Cardiac septum (tissue), 1 donor: ENCODE measurements around the gene HEATR1. TPM values are rescaled to one million over a fixed set of nuclear protein-coding genes. Genes with fewer than 3 reads are reported as not detected.
A peak's percentile ranks its signal among the peaks of the same experiment; 100 is the strongest.

Experiments used
- DNase-seq: peaks from one replicate; pipeline ENCODE4 v3.0.0-alpha.2; 2020; ENCODE audit warnings: low spot score
- intact Hi-C: fragments of 100-400 bp; cut with DNase I; formaldehyde crosslinking; loops from one replicate; pipeline ENCODE4 v1.14.0; 2022
- total RNA-seq: library from RNA; stranded (reverse); fragmentation: NEBNext Ultra II Directional; extraction: Animal tissue kit (Norgen Biotek cat#: 25700); gene quantifications from one replicate; pipeline ENCODE4 v1.2.1, GENCODE V29; 2021
- donor health status: DM: no; HTN: no; CAD: no.

The HEATR1 gene
- total RNA-seq, 1 donor from 2014 or later = 12.6 TPM

DNA sequence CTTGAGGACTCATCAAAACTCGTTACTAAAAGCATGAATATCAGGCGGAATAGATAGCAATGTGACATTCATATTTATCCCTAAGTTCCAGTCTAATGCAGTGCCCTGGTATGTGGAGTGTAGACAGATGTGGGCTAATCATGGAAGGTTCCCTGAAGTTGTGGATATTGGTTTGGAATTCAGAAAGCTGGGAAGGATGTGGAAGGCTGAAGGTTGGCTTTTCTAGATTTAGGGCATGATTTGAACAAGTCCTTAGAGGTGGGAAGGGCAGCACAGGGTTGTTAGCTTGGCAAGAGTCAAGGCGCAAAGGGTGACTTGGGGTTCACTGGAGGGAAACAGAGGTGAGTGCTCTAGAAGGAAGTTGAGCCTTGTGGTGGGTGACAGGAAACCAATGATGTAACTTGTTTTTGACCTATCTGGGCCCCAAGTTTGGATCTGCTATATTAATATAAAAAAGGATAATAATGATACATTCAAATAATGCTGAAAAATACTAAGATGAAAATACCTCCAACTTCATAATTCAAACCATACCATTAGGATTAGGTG, 58.6 kb downstream of the HEATR1 start:
- intact Hi-C loops = no loop called here
- DNase-seq = no peak

GRCh38 chr1:236543065-236543669, 61.1 kb downstream of the HEATR1 start:
- intact Hi-C loops = no loop called here
- DNase-seq = no peak

DNA sequence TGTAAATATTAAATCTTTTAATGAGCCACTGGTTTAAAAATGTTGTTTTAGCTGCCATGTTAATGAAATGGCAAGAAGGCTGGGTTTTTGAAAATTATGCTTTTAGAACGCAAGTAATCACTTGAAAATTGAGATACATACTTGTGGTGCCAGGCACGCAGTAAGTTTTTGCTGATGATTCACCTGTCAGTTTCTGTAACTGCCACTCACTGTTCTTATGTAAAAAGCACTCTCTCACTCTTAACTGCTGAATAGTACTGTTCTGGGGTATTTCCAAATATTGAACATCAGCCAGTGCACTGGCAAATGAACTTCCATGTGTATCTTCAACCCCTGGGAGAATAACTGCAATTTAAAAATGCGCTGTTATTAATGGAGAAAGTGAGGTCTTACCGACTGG, 62.6 kb downstream of the HEATR1 start:
- intact Hi-C loops = no loop called here
- DNase-seq = no peak

- no peak for DNase-seq
- intact Hi-C loops = no loop called here
Measured at GRCh38 chr1:236540813-236541465, 63.4 kb downstream of the HEATR1 start.

GRCh38 chr1:236536540-236536939, 67.8 kb downstream of the HEATR1 start:
- DNase-seq = no peak
- intact Hi-C loops = no loop called here

DNA sequence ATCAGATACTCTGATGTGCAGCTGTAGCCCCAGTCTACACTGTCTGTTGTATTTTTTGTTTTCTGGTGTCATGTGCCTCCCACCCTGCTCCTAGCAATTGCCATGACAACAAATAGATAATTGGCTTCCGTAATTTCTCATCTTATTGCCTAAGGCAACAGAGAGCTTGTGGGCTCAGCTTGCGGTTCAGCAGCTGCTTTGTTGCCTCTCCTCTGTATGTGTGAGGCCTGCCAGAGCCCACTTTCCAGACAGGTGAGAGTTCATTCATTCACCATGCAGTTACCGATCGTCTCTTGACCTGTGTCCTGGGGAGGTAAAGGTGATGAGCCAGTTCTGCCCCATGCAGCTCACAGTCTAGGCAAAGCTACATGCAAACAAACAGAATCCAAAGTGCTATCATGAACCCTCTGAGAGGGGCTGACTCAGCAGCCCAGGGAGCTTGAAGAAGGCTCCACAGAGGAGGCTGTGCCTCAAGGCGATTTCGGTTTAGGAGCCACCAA, 68.6 kb downstream of the HEATR1 start:
- DNase-seq = no peak
- intact Hi-C loops = no loop called here

GRCh38 chr1:236535190-236535589, 69.1 kb downstream of the HEATR1 start:
- intact Hi-C loops = no loop called here
- no peak for DNase-seq

DNA sequence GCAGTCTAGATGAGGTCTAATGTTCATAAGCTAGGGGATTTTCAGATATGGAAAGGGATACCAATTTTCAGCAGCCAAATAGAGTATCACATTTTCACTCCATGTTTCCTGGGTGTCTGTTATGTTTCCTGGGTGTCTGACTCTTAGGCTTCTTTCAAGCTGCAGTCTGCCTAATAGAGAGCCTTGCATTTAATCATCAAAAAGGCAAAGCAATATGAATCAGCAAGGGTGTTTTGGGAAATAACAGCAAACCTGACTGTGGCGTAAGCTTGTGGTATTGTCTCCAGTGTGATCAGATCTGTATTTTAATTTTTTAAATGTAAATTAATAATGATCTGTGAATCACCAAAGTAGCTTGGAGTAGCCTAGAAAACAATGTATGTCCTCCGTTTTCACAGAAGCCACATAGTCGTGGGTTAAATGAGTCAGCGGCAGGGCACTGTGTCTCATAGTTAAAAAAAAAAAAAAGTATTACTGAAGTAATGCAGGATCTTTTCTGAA, 70.1 kb downstream of the HEATR1 start:
- intact Hi-C loops = no loop called here

GRCh38 chr1:236532850-236533249, 71.5 kb downstream of the HEATR1 start:
- intact Hi-C loops = no loop called here

More for the DNA sequence above, 70.1 kb downstream of the HEATR1 start:
- DNase-seq = no peak

DNA sequence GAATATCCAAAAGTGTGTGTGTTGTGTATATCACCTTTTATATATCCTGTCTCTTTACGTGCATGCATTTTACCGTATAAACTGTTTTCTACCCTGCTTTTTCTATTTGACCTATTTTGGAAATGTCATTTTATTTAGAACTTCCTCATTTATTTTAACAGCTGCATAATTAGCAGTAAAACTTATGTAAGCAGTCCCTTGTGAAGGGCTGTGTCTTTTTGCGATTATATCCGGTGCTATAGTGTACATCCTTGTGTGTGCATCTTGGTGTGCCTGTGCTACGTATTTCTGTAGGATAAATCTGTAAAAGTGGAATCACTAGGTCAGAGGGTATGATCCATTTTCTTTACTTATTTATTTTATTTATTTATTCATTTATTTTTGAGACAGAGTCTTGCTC, 73.4 kb downstream of the HEATR1 start:
- intact Hi-C loops = no loop called here
- no peak for DNase-seq

More at GRCh38 chr1:236532850-236533249, 71.5 kb downstream of the HEATR1 start:
- DNase-seq = no peak

GRCh38 chr1:236530286-236530685, 74.0 kb downstream of the HEATR1 start:
- no peak for DNase-seq
- intact Hi-C loops = no loop called here

DNA sequence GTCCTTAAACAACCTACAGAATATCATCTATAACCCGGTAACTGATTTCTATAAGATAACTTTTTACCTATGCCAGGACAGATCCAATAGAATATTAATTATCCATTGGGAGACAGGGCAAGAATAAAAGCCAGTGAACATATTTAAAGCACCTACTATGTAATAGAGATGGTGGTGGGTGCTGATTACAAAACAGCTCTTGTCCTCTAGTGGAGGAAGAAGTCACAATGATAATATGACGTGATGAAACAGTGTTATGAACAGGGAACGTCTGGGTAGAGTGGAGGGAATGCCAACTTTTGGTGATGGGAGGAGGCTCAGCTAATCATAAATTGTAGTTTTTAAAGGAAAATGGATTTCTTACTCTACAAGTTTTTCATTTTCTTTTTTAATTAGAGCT, 78.2 kb downstream of the HEATR1 start:
- DNase-seq = no peak
- intact Hi-C loops = loop anchor here (10.0 kb wide), 1 partner anchor 1021 kb away; the partner anchor contains the start of gene B3GALNT2

DNA sequence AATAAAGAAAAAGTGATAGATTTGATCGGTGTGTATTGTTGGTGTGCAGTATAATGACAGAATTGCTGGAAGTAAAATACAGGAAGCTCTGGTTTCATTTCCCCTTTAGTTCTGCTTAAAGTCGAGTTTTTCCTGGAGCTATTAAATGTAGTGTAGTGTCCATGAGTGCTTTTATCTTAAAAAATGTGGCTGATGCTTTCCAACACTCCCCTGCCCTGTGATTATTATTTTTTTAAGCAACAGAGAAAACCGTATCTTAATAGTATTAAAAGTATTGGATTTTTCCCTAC, 79.5 kb downstream of the HEATR1 start:
- no peak for DNase-seq
- intact Hi-C loops = loop anchor here (10.0 kb wide), 1 partner anchor 1020 kb away; the partner anchor contains the start of gene B3GALNT2

DNA sequence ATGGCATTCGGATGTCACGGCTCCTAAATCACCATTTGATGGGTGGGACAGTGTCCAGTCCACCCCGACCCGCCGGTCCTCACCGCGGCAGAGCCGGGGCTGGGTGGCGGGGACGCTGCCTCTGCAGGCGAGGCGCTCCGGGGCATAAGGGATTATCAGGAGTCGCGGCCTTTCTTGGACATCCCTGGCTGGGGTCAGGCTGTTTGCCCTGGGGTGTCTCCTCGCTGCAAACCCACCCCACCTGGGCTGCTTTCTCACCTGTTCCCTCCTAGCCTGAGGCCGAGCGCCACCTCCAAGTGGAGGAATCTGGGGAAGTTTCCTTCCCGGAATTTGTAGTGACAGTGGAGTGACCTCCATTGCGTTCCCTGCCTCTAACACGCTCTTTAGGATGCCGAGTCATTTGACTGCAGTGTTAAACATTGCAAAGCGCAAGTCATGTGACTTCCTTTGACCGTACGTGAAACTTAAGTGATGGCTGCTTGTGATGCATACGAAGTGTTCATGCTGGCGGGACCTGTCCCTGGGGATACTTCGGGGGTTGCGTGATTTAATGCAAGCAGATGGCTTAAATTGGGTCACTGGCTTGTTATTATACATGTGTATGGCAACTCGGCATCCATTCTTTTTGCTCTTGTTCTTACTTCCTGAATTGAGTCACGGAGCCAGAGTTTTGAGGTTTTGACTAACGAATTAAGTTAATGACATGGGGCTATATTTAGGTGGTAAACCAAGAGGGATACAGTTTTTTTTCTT, 80.0 kb downstream of the HEATR1 start:
- peak; percentile 78 for DNase-seq
- intact Hi-C loops = loop anchor here (10.0 kb wide), 1 partner anchor 1020 kb away; the partner anchor contains the start of gene B3GALNT2

- DNase-seq = peak; percentile 95
- intact Hi-C loops = loop anchor here (10.0 kb wide), 1 partner anchor 1019 kb away; the partner anchor contains the start of gene B3GALNT2
Measured at GRCh38 chr1:236523704-236524141, 80.6 kb downstream of the HEATR1 start, which contains the start of gene LGALS8. LGALS8 (plus strand) TSS chr1:236523982; CDS start chr1:236526071, 2,089 bp downstream.

DNA sequence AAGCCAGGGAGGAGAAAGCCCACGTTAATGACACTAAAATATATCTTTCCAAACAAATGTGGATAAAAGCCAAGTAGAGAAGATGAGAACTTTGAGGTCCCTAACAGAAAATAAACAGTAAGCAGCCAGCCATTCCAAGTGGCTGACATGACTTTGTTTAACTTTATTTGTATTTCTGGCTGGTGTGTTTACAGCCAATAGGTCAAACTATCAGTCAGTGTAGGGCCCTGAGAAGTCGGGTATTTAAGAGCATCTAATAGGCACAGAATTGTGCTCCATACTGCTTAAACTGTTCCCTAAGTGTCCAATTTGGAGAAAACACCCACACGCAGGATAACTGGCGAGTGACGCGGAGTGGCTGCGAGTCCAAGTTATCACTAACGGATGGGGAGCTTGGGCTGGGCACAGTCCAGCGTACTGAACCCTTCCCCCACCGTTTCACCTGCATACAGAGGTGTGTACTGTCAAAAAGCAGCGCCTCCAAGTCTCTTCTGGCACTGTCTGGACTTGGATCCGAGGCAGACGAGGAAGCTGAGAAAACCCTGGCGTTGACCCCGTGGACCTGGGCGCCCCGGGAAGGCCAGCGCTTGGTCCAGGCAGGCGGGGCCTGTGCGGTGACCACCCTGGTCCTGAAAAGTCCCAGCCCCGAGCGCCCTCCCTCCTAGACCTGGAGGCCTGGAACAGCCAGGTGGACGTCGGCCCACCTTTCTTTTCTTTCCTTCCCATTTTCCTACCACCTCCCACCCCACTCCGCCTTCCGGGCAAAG, 81.2 kb downstream of the HEATR1 start:
- intact Hi-C loops = loop anchor here (10.0 kb wide), 1 partner anchor 1018 kb away; the partner anchor contains the start of gene B3GALNT2
- DNase-seq = peak; percentile 78

- intact Hi-C loops = loop anchor here (10.0 kb wide), 1 partner anchor 1016 kb away; the partner anchor contains the start of gene B3GALNT2
- no peak for DNase-seq
Measured at GRCh38 chr1:236520445-236521005, 83.8 kb downstream of the HEATR1 start.

GRCh38 chr1:236518322-236518721, 86.0 kb downstream of the HEATR1 start:
- intact Hi-C loops = no loop called here
- no peak for DNase-seq
